ENCODE results near the gene TMPRSS4.
A peak's percentile ranks its signal among the peaks of the same experiment; 100 is the strongest.

TMPRSS4 gene

GRCh38 chr11:118048472-118049370 lies 28.2 kb upstream of the TMPRSS4 start:
- no peak for TF ChIP-seq POLR2A (IDR thresholded peaks at IDR 0.05; ENCODE audit: extremely low read depth, insufficient read length)

DNA sequence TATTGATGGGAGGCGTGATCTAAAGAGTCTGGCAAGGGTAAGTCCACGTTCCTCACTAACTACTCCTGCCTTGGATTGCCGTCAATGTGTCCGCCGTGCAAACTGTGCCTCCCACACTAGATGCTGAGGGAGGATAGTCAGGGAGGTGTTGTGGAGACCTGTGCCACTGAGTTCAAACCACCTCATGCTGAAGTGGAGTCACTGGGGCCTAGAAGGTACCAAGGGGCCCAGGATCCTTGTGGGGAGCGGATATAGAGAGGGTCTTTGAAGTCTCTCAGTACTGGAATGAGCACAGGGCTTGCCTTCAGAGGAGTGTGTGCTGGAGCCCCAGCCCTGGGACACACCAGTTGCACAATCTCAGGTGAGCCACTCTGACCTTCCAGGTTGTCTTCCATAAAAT lies 27.1 kb upstream of the TMPRSS4 start:
- DNase-seq (ENCODE audit: low read depth): no peak
- no peak for TF ChIP-seq MYC (IDR thresholded peaks at IDR 0.05; ENCODE audit: low read depth, low read length)
- TF ChIP-seq, protein P1, sequence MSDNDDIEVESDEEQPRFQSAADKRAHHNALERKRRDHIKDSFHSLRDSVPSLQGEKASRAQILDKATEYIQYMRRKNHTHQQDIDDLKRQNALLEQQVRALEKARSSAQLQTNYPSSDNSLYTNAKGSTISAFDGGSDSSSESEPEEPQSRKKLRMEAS (IDR thresholded peaks at IDR 0.05; ENCODE audit: low read depth, low read length): no peak
- TF ChIP-seq CTCF (IDR thresholded peaks at IDR 0.05; ENCODE audit: low read depth, low read length): no peak
- TF ChIP-seq POLR2A (IDR thresholded peaks at IDR 0.05; ENCODE audit: extremely low read depth, insufficient read length): no peak
- H3K4me3 ChIP-seq (ENCODE audit: low read depth, low read length): no peak overlapping the region

More at GRCh38 chr11:118048472-118049370, 28.2 kb upstream of the TMPRSS4 start:
- no peak for DNase-seq (ENCODE audit: low read depth)
- no peak overlapping the region for H3K4me3 ChIP-seq (ENCODE audit: low read depth, low read length)

DNA sequence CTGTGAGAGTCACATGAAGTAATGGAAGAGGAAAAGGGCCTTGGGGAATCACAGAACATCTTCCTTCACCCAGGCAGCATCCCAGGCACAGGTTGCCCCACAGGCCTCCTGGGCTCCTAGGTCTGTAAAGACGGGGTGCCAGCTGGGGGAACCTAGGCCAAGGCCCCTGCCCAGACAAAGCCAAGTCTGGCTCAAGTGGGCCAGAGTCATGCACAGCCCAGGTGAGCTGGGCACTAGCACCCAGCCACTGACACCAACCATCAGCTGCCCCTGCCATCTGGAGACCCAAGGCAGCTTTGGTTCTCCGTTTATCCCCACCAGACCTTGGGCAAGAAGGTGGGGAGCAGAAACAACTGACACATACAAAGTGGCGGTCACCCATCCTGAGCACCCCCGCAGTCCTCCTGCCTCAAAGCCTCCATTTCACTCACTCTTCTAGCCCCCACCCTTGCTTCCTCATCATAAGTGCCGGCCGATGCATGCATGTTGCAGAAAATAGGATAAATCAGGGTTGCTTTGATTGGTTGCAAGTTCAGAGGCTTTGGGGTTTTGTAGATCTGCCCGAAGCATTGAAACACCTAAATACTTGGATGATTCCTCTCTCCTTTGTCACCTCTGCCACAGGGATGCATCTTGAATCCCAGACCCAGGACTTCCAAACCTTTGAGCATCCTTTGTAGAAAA lies 26.5 kb upstream of the TMPRSS4 start:
- no peak for DNase-seq (ENCODE audit: low read depth)
- no peak overlapping the region for H3K4me3 ChIP-seq (ENCODE audit: low read depth, low read length)
- TF ChIP-seq CTCF (IDR thresholded peaks at IDR 0.05; ENCODE audit: low read depth, low read length) (no peak), MYC (IDR thresholded peaks at IDR 0.05; ENCODE audit: low read depth, low read length) (no peak), POLR2A (IDR thresholded peaks at IDR 0.05; ENCODE audit: extremely low read depth, insufficient read length) (no peak)
- TF ChIP-seq, protein P1 (IDR thresholded peaks at IDR 0.05; ENCODE audit: low read depth, low read length): no peak

DNA sequence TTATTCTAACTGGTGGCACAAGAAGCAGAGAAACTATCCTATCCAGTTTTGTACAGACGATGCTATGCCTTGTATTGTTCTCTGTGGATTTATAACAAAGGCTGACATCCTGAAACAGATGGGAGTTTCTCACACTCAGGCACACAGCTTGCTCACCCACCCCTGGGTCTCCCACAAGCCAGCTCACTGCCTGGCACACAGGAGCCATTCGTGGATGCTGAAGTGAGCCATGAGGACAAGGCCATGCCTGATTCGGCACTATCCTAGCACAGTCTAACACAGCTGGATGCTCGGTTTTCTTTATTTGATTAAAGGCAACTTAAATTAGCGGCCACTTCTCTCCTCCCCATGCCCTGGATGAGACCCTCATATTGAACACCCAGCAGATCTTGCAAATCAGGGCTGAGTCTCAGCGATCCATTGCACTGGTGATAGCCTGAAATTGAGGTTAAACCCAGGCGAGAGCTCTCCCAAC lies 25.7 kb upstream of the TMPRSS4 start:
- DNase-seq (ENCODE audit: low read depth): no peak
- TF ChIP-seq MYC (IDR thresholded peaks at IDR 0.05; ENCODE audit: low read depth, low read length): no peak
- TF ChIP-seq, protein P1 (IDR thresholded peaks at IDR 0.05; ENCODE audit: low read depth, low read length): no peak
- no peak for TF ChIP-seq CTCF (IDR thresholded peaks at IDR 0.05; ENCODE audit: low read depth, low read length)
- TF ChIP-seq POLR2A (IDR thresholded peaks at IDR 0.05; ENCODE audit: extremely low read depth, insufficient read length): no peak
- H3K4me3 ChIP-seq (ENCODE audit: low read depth, low read length): no peak overlapping the region

DNA sequence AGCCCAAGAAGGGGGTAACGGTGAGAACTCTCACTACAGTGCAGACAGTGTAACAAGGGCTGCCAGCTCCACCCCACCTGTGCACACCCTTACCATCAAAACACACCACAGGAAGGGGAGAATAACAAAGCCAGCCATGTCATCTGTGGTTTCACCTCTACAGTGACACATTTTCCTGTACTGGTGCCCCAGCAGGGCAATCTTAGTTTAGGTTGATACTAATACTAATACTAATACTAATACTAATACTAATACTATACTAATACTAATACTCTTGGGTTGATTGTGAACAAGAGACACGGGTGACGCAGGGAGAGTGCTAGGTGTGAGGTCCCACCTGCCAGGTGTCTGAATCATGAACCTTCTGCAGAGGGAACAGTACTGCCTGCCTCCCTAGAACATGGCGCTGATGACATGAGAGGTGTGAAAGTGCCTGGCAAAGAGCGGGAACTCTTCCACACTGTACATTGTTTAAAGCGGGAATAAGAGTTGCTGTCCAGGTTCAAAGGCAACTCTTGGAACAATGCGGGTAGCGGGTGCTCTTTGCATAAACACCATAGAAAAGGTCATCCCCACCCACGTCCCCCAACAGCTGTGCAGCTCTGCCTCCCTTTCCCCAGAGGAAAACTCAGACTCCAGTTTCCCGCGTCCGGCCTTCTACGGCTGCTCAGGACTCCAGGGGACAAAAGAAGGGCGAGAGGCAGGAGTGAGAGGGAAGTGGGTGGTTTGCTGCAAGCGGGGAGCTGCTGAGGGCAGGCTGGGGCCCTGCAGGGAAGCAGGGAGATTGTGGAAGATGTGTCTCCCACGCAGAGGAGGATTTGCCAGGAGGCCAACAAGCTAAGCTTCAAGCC lies 25.0 kb upstream of the TMPRSS4 start:
- H3K4me3 ChIP-seq (ENCODE audit: low read depth, low read length): no peak overlapping the region
- peak; percentile 48 for DNase-seq (ENCODE audit: low read depth)
- TF ChIP-seq POLR2A (IDR thresholded peaks at IDR 0.05; ENCODE audit: extremely low read depth, insufficient read length) (no peak), MYC (IDR thresholded peaks at IDR 0.05; ENCODE audit: low read depth, low read length) (no peak), CTCF (IDR thresholded peaks at IDR 0.05; ENCODE audit: low read depth, low read length) (no peak)
- TF ChIP-seq, protein P1 (IDR thresholded peaks at IDR 0.05; ENCODE audit: low read depth, low read length): no peak
